HL-60 (cell line): Measurements from ENCODE around the gene FGFR3.

Experiments used
- DNase-seq, 2 experiments: peaks; one replicate each; pipeline ENCODE4 v3.0.0-alpha.2; 2010 to 2020; ENCODE audit warnings: low read depth in 1 of 2, low spot score in 1 of 2
- H3K27ac ChIP-seq: fragments of 250-450 bp; sonication (Bioruptor Pico); replicated peaks from 2 replicates; pipeline ENCODE4 v1.5.1; 2020; ENCODE audit warnings: mild to moderate bottlenecking, moderate library complexity
- H3K27me3 ChIP-seq: fragments of 250-450 bp; sonication (Bioruptor Pico); 2 replicates; pipeline ENCODE4 v1.5.1; 2021; ENCODE audit warnings: mild to moderate bottlenecking, moderate library complexity; ENCODE audit not compliant: insufficient read depth, poor library complexity, severe bottlenecking
- H3K4me3 ChIP-seq: replicated peaks from 2 replicates; pipeline ENCODE4 v1.5.1; 2011; ENCODE audit warnings: mild to moderate bottlenecking, control low read depth, low read length; ENCODE audit not compliant: insufficient read depth
- GABPA ChIP-seq: IDR thresholded peaks from 2 replicates; pipeline ENCODE4 v1.6.1; 2012; ENCODE audit warnings: low read depth
- POLR2AphosphoS5 ChIP-seq: IDR thresholded peaks from 2 replicates; pipeline ENCODE4 v1.6.1; 2012; ENCODE audit warnings: low read depth
- REST ChIP-seq: IDR thresholded peaks from 2 replicates; pipeline ENCODE4 v1.6.1; 2012; ENCODE audit warnings: low read depth; ENCODE audit not compliant: insufficient replicate concordance
- SPI1 ChIP-seq: IDR thresholded peaks from 2 replicates; pipeline ENCODE4 v1.6.1; 2012; ENCODE audit warnings: low read depth, mild to moderate bottlenecking, borderline replicate concordance
- TF ChIP-seq, protein P1 (sequence below): IDR thresholded peaks from one replicate; pipeline ENCODE4 v1.5.1; 2011; ENCODE audit warnings: low read length, control low read depth, inconsistent platforms; ENCODE audit not compliant: insufficient read depth

FGFR3 gene

DNA sequence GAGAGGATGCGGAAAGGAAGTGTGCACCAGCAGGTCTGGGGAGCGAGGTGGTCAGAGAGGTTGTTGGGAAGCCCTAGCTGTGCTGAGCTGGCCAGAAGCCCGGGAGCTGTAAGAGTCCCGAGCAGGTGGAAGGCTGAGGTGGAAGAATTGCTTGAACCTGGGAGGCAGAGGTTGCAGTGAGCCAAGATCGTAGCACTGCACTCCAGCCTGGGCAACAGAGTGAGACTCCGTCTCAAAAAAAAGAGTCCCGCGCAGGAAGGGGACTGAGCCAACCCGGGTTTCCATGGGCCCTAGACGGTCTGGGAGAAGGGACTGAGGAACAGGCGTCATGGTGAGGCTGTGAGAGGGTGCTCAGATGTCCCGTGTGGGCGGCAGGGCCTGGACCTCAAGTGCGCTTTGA, 12.7 kb upstream of the FGFR3 start:
- no peak overlapping the region for H3K4me3 ChIP-seq
- TF ChIP-seq SPI1 (no peak), REST (no peak), POLR2AphosphoS5 (no peak), GABPA (no peak)
- no peak overlapping the region for H3K27ac ChIP-seq
- H3K27me3 ChIP-seq = no peaks in the 10 kb centered on the region
- DNase-seq = no peak

DNA sequence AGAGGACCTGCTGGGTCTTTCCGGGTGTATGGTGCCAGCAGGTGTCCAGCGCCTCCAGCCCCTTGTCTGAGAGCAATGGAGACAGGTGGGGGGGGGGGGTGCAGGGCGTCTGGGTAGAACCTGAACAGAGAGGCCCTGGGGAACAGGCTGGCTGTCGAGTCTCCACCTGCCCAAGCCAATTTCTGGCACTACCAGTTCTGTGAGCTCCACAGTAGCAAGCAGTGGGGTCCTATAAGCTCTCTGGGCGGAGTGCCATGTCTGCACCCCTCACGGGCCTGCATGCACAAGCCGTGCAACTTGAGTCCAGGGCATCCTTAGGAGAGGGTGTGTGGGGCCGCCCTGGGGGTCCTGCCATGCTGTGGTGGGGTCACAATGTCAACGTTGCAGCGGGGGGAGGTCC, 10.1 kb upstream of the FGFR3 start:
- TF ChIP-seq REST (no peak), GABPA (no peak), SPI1 (no peak), POLR2AphosphoS5 (no peak)
- TF ChIP-seq, protein P1, sequence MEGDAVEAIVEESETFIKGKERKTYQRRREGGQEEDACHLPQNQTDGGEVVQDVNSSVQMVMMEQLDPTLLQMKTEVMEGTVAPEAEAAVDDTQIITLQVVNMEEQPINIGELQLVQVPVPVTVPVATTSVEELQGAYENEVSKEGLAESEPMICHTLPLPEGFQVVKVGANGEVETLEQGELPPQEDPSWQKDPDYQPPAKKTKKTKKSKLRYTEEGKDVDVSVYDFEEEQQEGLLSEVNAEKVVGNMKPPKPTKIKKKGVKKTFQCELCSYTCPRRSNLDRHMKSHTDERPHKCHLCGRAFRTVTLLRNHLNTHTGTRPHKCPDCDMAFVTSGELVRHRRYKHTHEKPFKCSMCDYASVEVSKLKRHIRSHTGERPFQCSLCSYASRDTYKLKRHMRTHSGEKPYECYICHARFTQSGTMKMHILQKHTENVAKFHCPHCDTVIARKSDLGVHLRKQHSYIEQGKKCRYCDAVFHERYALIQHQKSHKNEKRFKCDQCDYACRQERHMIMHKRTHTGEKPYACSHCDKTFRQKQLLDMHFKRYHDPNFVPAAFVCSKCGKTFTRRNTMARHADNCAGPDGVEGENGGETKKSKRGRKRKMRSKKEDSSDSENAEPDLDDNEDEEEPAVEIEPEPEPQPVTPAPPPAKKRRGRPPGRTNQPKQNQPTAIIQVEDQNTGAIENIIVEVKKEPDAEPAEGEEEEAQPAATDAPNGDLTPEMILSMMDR = no peak
- no peak overlapping the region for H3K4me3 ChIP-seq
- no peak for DNase-seq
- H3K27me3 ChIP-seq = no peaks in the 10 kb centered on the region
- no peak overlapping the region for H3K27ac ChIP-seq

DNA sequence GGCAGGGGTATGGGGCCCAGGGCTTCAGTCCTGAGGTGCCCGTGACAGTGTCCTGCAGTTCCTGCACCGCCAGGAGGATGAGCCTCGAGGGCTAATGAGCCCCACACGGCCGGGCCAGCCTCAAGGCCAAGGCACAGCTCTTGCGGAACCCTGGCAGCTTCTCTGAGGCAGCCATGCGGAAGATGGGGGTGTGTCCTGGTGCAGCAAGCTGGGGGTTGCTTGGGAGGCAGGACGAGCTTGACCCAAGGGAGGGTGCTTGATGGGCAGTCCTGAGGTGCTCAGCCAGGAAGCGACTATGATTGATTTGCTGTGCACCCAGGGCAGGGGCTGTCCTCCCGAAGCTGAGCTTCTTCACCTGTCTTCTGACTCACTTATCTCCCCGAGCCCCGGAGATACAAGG, 9.1 kb upstream of the FGFR3 start:
- no peak for DNase-seq
- no peak for TF ChIP-seq GABPA
- TF ChIP-seq POLR2AphosphoS5 = no peak
- no peak for TF ChIP-seq REST
- TF ChIP-seq SPI1 = no peak
- TF ChIP-seq, protein P1 = no peak
- Histone ChIP-seq H3K4me3 (no peak overlapping the region), H3K27me3 (no peaks in the 10 kb centered on the region), H3K27ac (no peak overlapping the region)
